ENCODE measurements around the gene TM2D1.

The TM2D1 gene

GRCh38 chr1:61644303-61644702, 80.6 kb downstream of the TM2D1 start:
- no peak for DNase-seq

GRCh38 chr1:61642475-61643232, 82.3 kb downstream of the TM2D1 start:
- DNase-seq, result no peak

- DNase-seq, result peak in 53 of 56 donors; percentile 4 to 81 (median 48)
These were observed 83.2 kb downstream of the TM2D1 start for GRCh38 chr1:61641578-61642336.

- no peak for DNase-seq
These were observed 84.1 kb downstream of the TM2D1 start for GRCh38 chr1:61640531-61641530.

GRCh38 chr1:61639608-61640336, 85.2 kb downstream of the TM2D1 start:
- DNase-seq, result no peak

- no peak for DNase-seq
These were observed 85.9 kb downstream of the TM2D1 start for GRCh38 chr1:61638911-61639605.

GRCh38 chr1:61638296-61638695, 86.6 kb downstream of the TM2D1 start:
- DNase-seq, result no peak

GRCh38 chr1:61637470-61637869, 87.5 kb downstream of the TM2D1 start:
- no peak for DNase-seq

- no peak for DNase-seq
These were observed 88.1 kb downstream of the TM2D1 start for GRCh38 chr1:61636814-61637213.

GRCh38 chr1:61636376-61636775, 88.6 kb downstream of the TM2D1 start:
- no peak for DNase-seq

GRCh38 chr1:61635557-61635956, 89.4 kb downstream of the TM2D1 start:
- DNase-seq, result no peak

GRCh38 chr1:61631436-61631835, 93.5 kb downstream of the TM2D1 start:
- no peak for DNase-seq
